HG02981 (cell line): ENCODE data around the gene TLCD4.

Experiments used
- ATAC-seq: cut with Tn5 transposase; IDR thresholded peaks from one replicate; pipeline ENCODE4 v1.9.1; 2021; ENCODE audit warnings: mild to moderate bottlenecking, moderate library complexity; ENCODE audit not compliant: unreplicated experiment

TLCD4 gene

DNA sequence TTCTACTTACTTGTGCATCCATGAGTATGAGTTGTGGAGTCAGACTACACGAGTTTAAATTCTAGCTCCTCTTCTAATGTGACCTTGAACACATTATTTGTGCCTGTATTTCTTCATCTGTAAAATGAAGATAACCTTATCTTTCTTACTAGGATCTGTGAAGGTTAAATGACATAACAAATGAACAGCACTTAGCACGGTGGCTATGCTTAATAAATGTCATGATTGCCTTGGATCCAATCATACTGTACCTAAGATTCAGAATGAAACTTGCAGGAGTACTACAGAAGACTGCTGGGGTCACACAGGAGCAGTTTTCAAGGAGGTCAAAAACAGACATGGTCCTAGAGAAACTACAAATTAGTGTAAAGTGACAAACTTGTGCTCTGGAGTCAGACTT lies 22.2 kb upstream of the TLCD4 start:
- ATAC-seq = no peak

DNA sequence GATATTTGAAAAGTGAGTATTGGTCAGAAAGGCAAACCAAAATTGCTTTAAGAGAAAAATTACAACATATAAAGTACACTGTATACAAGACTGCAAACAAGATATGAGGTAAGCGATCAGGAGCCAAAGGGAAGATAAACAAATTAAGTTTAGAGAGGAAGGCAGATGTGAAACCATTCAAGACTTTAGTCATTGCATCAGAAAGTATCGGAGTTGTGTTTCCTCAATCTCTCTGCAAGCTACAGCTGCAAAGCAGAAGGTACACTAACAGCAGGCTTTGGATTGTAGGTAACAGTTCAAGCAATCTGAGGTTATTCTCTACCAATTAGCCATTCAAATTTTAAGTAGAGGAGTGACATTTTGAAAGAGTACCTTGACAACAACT lies 21.3 kb upstream of the TLCD4 start:
- ATAC-seq = peak; percentile 79

DNA sequence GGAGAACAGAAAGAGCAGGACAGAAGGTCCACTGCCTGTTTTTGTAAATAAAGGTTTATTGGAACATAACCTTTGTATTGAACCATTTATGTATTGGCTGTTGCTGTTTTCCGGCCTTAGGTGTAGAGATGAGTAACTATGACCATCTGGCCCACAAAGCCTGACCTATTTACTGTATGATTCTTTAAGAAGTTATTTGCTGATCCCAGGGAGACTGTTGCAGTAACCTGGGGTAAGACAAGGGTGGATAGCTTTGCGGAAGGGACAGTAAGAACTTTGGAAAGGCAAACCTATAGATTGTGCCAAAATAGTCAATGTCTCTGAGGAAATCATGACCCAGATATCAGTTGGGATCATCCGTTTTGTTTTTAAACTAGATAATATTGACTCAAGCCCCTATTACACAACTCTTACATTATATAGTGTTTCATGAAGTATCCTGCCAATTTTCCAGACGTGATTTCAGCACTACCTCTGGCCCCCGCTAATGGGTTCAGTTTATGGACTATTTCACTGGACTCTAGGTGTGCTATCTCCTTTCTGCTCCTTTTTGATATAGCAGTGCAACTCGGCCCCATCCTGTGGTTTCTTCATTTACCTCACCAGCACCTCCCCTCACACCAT lies 20.8 kb upstream of the TLCD4 start:
- peak; percentile 30 for ATAC-seq

DNA sequence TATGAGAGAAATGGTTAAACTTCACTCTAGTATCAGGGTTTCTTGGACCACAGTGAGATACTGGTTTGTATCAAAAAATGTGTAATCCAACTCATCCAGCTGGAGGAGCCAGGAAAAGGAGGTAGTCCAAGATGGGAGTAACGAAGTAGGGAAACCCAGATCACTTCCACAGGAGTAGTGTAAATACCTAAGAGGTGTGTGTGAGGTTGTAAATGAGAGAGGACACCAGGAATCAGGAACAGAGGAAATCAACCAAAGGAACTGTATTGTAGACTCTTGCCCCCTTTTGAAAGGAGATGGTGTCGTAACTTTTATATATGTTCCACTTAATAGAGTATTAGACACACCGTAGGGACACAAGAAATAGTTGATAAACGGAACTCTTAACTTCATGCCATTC lies 19.7 kb upstream of the TLCD4 start:
- no peak for ATAC-seq

DNA sequence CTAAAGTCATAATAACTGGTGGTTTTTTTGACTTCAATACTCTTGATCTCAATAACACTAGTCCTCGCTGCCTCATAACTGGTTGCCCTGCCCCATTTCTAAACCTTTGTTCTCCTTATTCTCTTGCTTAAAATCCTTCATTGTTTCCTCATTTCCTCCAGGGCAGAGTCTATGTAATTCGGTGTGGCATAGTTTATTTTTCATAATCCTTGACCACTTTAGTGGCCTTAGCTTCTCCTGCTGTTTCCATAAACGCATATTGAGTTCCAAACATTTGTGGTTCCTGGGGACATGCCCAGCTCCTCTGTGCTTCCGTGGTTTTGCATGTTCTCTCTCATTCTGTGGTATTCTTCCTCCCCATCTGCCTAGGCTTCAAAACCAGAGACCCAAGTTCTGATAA lies 19.0 kb upstream of the TLCD4 start:
- no peak for ATAC-seq

DNA sequence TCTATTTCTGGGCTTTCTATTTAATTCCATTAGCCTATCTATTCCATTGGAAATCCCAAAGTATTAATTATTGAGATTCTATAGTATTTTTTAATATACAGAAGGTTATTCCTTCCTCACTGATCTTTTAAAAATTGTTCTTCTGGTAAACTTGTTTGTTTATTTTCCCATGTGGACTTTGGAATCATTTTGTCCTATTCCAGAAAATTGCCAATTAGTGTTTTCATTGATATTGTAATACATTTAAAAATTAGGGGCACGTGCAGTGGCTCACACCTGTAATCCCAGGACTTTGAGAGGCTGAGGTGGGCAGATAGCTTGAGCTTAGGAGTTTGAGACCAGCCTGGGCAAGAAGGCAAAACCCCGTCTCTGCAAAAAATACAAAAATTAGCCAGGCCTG lies 8.4 kb upstream of the TLCD4 start:
- ATAC-seq = no peak

DNA sequence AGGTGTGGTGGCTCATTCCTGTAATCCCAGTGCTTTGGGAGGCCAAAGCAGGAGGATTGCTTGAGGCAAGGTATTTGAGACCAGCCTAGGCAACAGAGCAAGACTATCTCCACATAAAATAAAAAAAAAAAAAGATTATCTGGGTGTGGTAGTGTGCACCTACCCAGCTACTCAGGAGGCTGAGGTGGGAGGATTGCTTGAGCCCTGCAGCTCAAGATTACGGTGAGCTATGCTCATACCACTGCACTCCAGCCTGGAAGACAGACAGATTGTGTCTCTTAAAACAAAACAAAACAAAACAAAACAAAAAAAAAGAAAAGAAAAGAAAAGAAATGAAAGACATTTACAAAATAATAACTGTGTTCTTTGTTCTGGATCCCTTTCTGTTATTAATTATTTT lies 6.1 kb upstream of the TLCD4 start:
- ATAC-seq = no peak

DNA sequence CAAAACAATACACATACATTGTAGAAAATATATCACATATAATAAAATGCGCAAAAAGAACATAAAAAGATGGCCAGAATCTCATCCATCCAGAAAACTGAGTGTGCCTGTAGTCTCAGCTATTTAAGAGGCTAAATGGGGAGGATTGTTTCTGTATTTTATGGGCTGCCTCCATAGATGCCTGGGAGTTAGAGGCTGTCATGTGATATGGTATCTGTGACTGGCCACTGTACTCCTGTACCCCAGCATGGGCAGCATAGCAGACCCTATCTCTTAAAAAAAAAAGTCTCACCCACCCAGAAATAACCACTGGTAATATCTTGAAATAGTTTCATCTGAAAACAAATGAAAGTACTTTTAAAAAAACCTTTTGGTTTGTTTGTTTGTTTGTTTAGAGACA lies 3.5 kb upstream of the TLCD4 start:
- no peak for ATAC-seq

DNA sequence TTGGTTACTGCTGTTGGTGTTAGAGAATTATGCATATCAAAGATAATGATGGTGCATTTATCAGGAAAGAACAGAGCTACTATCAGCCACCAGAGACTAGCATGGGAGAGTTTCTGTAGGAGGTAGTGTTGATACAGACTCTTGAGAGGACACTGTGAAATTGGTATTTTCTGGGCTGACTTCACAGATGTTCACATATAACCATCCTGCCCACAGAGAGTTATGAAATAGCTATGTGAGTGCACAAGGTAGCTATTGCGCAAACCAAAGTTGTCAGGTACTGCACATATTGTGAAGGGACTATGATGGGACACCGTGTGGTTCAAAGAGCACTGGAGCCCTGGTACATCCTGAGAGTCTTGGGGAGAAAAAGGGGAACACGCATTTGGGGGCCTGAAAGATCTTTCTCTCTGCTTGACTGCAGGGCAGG lies 1.4 kb upstream of the TLCD4 start:
- ATAC-seq = no peak

DNA sequence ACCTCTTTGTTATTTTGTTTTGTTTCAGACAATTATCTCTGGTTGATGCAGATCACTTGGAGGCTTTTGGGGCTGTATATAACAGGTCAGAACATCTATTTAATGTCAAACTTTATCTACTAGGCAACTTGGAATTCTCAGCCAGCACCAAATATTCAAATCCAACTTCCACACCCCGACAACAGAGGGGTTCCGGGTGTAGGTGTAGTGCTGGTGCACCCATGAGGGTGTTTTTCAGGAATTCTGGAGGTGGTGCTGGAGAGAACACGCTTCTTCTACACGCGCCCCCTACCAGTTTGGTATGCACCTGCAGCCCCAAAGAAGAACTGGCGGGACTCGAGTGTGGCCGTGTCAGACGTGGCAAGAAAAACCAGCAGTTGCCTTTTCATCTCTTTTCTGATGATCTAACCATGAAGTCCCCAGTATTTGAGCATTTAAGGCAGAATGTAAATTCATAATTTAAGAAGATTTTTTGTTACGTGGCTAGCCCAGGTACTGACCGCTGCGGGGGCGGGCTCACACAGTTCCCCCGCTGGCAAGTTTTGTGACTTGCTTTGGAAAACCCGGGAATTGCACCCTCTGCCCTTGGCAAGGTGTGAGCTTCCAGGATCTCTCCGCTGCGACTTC lies 462 bp upstream of the TLCD4 start:
- ATAC-seq = peak; percentile 57

DNA sequence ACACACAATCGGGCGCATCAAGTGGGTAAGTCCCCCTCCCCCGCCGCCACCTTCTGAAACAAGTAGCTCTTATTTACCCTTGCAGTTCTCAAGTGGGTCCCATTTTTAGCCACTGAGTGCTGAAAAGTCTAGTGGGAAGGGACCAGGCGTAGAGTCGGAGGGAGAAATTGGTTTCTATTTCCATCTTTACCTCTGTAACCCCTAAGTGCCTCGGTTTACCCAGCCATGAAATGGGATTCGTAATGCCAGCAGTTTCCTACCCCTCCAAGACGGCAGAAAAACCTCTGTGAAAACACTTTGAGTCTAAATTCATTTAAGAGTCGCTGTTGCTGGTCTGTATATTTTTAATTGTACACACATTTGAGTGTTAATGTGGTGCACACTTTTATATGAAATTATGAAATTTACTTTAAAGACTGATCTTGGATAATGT lies 928 bp downstream of the TLCD4 start:
- no peak for ATAC-seq

DNA sequence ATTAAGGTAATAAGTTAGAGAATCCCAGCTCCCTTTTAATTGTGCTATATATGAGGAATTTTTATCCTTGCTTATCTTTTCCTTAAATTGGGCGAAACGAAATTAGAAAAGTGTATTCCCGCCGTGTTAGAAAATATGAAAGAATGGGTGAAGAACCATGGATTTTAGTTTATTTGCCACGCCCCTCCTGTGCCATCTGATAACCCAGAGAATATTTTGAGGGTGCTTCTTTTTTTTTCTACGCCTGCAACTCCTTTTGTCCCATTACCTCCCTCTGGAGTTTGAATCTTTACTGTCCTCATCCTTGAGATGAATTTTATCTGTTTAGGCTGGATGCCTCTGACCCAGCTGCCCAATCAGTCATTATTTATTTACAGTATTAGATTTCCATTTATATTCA lies 1.6 kb downstream of the TLCD4 start:
- ATAC-seq = no peak

DNA sequence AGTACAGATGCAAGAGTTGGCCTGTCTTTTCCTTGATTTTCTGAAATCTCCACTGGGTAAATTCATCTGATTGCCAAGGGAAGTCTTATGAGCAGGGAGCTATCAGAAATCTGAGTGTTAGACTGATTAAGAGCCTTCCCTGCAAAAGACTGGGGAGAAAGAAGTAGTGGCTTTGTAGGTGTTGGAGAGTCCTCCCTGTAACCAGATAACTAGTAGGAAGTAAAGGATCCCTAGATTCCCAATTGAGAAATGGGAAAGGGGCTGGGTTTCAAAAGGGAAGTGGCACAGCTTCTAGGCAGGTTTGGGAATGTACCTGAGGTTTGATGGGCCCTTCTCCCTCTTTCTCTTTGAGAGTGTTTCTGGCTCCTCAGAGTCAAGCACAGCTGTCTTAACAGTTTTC lies 2.1 kb downstream of the TLCD4 start:
- ATAC-seq = no peak

DNA sequence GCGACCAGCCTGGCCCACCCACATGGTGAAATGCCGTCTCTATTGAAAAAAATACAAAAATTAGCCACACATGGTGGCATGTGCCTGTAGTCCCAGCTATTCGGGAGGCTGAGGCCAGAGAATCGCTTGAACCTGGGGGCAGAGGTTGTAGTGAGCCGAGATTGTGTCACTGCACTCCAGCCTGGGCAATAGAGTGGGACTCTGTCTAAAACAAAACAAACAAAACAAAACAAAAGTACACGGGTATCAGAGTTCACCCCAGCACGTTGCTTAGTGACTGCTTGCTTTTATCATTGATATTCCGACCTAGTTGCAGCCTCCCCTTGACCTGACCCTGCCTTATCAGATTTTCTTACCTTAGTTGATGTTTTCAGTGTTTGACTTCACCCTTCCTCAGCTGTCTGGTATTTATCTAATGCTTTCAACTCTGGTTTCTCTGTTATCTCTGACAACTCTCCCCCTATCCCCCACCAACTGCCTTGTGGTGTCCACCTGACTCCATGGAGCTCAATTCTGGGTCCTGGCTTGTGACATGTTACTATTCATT lies 5.1 kb downstream of the TLCD4 start:
- no peak for ATAC-seq

DNA sequence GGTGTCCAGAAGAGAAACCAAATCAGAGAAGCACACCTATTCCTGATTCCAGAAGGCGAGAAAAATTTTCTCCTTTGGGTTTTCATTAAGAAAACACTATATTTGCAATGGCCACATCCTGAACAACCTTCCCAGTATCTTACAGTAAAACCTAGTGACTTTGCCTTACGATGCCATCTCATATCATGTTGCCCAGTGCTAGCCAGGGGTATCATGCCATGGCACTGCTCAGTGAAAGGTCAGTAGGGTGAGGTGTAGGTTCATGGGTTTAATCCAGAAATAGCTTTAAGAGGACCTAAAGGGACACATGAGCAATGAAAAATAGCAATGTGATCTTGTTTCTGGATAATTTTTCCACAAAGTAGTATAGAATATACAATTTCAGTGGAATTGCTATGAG lies 7.2 kb downstream of the TLCD4 start:
- ATAC-seq = no peak

DNA sequence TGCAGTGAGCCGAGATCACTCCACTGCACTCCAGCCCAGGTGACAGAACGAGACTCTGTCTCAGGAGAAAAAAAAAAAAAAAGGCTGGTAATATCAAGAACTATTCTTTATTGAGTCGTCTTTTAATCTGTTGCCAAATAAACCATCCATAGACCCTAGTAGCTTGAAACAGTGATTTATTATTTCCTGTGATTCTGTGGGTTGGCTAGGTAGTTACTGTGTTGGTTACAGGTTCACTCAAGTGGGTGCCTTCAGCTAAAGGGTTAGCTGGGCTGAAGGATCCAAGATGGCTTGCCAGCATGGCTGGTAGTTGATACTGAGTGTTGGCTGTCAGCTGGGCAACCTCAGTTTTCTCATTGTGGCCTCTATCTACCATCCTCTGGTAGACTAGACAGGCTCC lies 9.2 kb downstream of the TLCD4 start:
- ATAC-seq = no peak

DNA sequence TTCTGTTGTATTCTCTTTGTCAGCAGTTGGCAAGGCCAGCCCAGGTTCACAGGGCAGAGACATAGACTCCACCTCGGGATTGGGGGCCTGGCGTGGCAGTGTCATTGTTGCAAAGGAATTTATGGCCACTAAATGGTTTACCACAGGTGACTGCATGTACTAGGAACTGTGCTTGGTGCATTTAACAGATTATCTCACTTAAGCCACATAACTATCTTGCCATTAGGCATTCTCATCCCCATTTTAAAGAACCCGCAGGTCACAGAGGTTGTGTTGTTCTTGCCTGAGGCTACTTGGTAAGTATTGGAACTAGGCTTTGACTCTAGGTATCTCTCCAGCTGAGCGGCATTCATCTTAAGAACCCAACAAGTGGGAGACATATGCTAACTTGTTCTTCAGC lies 9.7 kb downstream of the TLCD4 start:
- ATAC-seq = no peak

DNA sequence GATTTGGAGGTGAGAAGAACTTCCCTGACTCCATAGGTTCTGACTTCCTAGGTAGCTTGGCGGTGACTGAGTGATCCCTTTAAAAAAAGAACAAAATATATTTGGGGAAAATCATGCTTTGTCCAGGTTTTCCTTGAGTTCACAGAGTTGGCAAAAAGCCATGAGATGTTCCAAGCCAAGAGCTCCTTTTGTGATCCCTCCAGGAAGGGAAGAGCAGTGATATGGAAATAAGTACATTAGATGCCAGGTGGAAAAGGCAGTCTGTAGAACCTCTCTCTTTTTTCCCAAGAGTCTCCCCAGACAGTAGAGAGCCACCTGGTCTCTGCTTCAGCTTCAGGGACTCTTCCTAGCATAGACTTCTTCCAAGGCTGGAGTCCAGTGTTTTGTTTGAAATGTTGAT lies 10.2 kb downstream of the TLCD4 start:
- ATAC-seq = no peak

DNA sequence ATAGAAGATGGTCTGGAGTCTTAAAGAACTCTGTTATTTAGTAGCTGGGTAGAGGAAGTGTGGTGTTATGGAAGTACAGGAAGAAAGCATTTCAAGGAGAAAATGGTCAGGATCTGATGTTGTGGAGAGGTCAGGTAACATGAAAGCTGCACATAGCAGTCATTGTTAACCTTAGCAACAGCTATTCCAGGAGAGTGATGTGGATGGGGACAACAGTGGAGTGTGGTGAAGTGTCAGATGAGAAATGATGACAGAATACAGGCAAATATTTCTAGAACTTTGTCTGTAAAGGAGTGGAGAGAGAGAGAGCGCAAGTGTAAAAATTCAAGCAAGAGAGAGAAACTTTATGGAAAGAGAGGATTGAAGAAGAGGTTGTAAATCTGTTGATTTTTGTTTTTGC lies 15.6 kb downstream of the TLCD4 start:
- ATAC-seq = no peak

DNA sequence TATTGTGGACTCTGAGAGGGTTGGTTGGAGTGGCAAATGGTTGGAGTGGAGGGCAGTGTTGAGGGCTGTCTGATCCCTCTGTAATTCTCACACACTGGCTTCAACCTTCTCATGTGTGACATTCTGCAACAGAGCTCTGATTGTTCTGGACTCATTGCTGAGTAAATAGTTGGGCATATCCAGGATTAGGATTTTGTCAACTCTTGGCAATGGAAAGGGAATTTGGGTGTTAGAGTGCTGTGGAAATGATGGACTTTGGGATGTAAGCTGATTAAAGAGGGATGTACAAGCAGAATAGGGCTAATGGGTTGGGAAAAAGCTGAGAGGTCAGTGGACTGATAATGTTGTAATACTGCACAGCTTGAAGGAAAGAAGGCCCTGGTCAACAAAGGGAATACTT lies 16.5 kb downstream of the TLCD4 start:
- ATAC-seq = no peak

DNA sequence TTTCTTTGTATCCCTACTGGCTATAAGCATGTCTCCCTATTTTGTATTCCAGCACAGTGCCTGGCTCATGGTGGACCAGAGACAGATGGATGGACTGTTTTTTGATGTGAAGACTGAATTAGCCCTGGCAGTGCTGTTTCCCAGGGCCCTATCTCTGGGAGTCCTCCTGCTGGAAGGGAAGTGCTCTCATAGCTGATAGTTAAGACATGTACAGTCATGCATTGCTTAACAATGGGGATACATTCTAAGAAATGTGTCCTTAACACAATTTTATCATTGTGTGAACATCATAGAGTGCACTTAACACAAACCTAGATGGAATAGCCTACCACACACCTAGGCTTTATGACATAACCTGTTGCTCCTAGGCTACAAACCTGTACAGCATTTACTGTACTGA lies 21.1 kb downstream of the TLCD4 start:
- ATAC-seq = no peak

DNA sequence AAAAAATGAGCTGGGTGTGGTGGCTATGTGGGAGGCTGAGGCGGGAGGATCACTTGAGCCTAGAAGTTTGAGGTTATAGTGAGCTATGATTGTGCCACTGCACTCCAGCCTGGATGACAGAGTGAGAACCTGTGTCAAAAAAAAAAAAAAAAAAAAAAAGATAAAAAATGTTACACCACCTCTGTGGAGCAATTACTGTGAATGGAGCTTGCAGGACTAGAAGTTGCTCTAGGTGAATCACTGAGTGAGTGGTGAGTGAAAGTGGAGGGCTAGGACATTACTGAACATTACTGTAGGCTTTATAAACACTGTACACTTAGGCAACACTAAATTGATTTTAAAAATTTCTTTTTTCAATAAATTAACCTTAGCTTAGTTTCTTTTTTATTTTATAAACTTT lies 21.9 kb downstream of the TLCD4 start:
- ATAC-seq = no peak

DNA sequence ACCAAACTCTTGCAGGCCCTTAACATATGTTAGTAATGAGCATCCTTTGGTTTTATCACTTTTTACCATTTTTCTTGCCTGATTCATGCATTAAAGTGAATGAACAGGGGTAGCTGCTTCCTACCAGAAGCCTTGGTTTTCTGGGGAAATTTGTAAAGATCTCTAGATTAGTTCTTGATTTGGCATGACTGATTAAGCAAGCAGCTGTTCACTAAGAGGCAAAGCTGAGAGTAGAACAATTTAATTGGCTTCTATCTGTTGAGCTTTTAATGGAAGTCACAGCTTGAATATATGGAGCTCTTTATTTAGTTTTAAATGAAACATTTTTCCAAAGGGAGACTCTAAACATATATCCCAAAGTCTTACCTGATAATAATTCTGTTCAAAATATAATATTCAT lies 23.6 kb downstream of the TLCD4 start:
- no peak for ATAC-seq
